Vagina (tissue), 2 donors: ENCODE results near the gene CDC27.
"Not testable (repeated sequence)": the region's sequence is repeated elsewhere in the genome, so short reads cannot be mapped to it uniquely, and the experiment has no call there.

Experiments used
- CTCF ChIP-seq, 3 experiments: fragments of 450-650 bp in 2 of 3; fragments of 200-600 bp in 1 of 3; sonication (generic) in 1 of 3; IDR thresholded peaks; one replicate each; pipeline ENCODE4 v1.5.1; 2017 to 2019; ENCODE audit warnings: antibody characterized with exemption in 3 of 3, mild to moderate bottlenecking in 2 of 3, moderate library complexity in 2 of 3
- POLR2A ChIP-seq, 2 donors: fragments of 450-650 bp; IDR thresholded peaks; one replicate each; pipeline ENCODE4 v1.6.1; 2017; ENCODE audit warnings: antibody characterized with exemption in 2 of 2, mild to moderate bottlenecking in 2 of 2, moderate library complexity in 2 of 2
- POLR2AphosphoS5 ChIP-seq, 2 donors: sonication (generic); formaldehyde crosslinking; IDR thresholded peaks; one replicate each; pipeline ENCODE4 v1.9.0; 2017; ENCODE audit warnings: antibody characterized with exemption in 2 of 2, mild to moderate bottlenecking in 2 of 2, low read depth in 1 of 2; ENCODE audit not compliant: insufficient read depth in 1 of 2

GRCh38 chr17:47216821-47217220 lies 27.7 kb upstream of the CDC27 start:
- TF ChIP-seq CTCF (IDR thresholded peaks at IDR 0.05); POLR2AphosphoS5 (IDR thresholded peaks at IDR 0.05; ENCODE audit: insufficient read depth in 1 of 2, low read depth in 1 of 2); POLR2A (IDR thresholded peaks at IDR 0.05): not testable (repeated sequence)
